Measurements from ENCODE around the gene STON2. TPM values are rescaled to one million over a fixed set of nuclear protein-coding genes. Genes with fewer than 3 reads are reported as not detected.
A peak's percentile ranks its signal among the peaks of the same experiment; 100 is the strongest.

Gene STON2
- total RNA-seq, 1 experiment from 2014 or later = 8.6 TPM

DNA sequence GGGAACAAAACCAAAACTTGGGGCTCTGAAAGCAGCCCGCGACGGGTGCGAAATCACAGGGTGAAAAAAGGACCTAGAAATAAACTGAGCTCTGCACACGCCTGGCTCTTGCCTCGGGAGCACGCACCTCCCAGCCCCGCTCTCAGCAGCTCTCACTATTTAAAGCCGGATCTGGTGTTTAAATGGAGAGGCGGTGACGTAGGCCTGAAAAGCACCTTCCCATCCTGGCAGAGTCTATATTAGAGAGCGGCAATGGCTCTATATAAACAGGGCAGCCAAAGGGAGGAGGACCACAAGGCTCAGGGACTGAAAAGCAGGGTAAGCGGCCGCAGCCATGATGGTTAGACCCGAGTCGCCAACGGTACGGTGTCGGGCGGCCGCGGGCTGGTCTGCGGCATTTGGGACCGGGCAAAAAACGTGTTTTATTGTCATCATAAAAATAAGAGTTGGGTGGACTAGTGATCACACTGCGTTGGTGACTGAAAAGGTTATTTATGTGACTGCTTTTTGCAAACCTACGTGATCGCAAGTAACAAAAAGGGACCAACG, 180.8 kb downstream of the STON2 start:
- H3K27ac ChIP-seq (ENCODE audit: low read depth, low read length, poor library complexity, severe bottlenecking) = peak overlapping the region; percentile 96
- H3K4me1 ChIP-seq (ENCODE audit: insufficient read depth, low read length, poor library complexity, severe bottlenecking) = peaks cover 15% of the 10 kb centered on the region
- intact Hi-C loops (cut with micrococcal nuclease; ENCODE audit: unreplicated experiment) = no loop called here
- H3K9me3 ChIP-seq (ENCODE audit: low read depth, low read length, poor library complexity, severe bottlenecking) = no peaks in the 10 kb centered on the region
- H3K36me3 ChIP-seq (ENCODE audit: insufficient read depth, low read length, poor library complexity, severe bottlenecking) = peaks cover 16% of the 10 kb centered on the region
- no peaks in the 10 kb centered on the region for H3K27me3 ChIP-seq (replicated peaks; ENCODE audit: insufficient read depth, low read depth, low read length, poor library complexity)
- peak; percentile 98 for DNase-seq (ENCODE audit: low spot score)
- TSS peak; percentile 40 for BruUV-seq (replicated peaks)
- POLR2A ChIA-PET (ENCODE audit: low non-redundant PET) = interaction anchor here (0.6 to 0.7 kb wide), 3 partner anchors 216 to 787 kb away, joined by 3 to 7 read pairs (median 4); no protein-coding TSS in a partner anchor
- TF ChIP-seq, protein P1, sequence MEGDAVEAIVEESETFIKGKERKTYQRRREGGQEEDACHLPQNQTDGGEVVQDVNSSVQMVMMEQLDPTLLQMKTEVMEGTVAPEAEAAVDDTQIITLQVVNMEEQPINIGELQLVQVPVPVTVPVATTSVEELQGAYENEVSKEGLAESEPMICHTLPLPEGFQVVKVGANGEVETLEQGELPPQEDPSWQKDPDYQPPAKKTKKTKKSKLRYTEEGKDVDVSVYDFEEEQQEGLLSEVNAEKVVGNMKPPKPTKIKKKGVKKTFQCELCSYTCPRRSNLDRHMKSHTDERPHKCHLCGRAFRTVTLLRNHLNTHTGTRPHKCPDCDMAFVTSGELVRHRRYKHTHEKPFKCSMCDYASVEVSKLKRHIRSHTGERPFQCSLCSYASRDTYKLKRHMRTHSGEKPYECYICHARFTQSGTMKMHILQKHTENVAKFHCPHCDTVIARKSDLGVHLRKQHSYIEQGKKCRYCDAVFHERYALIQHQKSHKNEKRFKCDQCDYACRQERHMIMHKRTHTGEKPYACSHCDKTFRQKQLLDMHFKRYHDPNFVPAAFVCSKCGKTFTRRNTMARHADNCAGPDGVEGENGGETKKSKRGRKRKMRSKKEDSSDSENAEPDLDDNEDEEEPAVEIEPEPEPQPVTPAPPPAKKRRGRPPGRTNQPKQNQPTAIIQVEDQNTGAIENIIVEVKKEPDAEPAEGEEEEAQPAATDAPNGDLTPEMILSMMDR (conservative IDR thresholded peaks at IDR 0.05; ENCODE audit: low read depth, low read length) = no peak
- no peak for TF ChIP-seq EZH2 (IDR thresholded peaks at IDR 0.05; ENCODE audit: borderline replicate concordance, low read depth, low read length, poor library complexity, severe bottlenecking)
- CTCF ChIA-PET = no interaction called here
- H3K4me3 ChIP-seq (ENCODE audit: low read depth, low read length, poor library complexity, severe bottlenecking) = peak overlapping the region; percentile 82

DNA sequence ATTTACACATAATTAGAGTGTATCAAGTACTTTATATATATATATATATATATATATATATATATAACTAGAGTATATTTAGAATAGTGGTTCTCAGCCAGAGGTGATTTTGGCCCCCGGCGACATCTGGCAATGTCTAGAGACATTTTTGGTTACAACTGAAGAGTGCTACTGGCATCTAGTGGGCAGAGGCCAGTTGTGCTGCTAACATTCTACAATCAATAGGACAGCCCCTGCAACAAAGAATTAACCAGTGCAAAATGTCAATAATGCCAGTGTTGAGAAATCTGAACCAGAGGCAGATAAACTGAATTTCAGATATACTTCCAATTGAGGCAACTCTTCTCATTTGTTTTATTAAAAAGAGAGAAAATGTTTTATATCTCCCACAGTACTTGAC, 188.3 kb downstream of the STON2 start:
- Histone ChIP-seq H3K9me3 (ENCODE audit: low read depth, low read length, poor library complexity, severe bottlenecking) (no peaks in the 10 kb centered on the region), H3K27me3 (replicated peaks; ENCODE audit: insufficient read depth, low read depth, low read length, poor library complexity) (no peaks in the 10 kb centered on the region), H3K27ac (ENCODE audit: low read depth, low read length, poor library complexity, severe bottlenecking) (no peak overlapping the region), H3K4me3 (ENCODE audit: low read depth, low read length, poor library complexity, severe bottlenecking) (no peak overlapping the region), H3K4me1 (ENCODE audit: insufficient read depth, low read length, poor library complexity, severe bottlenecking) (peaks cover 9% of the 10 kb centered on the region), H3K36me3 (ENCODE audit: insufficient read depth, low read length, poor library complexity, severe bottlenecking) (peaks cover 42% of the 10 kb centered on the region)
- POLR2A ChIA-PET (ENCODE audit: low non-redundant PET) = interaction anchor here (0.5 kb wide), 1 partner anchor 8 kb away, joined by 6 read pairs; no protein-coding TSS in a partner anchor
- DNase-seq (ENCODE audit: low spot score) = peak; percentile 45
- intact Hi-C loops (cut with micrococcal nuclease; ENCODE audit: unreplicated experiment) = no loop called here
- no peak for TF ChIP-seq EZH2 (IDR thresholded peaks at IDR 0.05; ENCODE audit: borderline replicate concordance, low read depth, low read length, poor library complexity, severe bottlenecking)
- TF ChIP-seq, protein P1 (conservative IDR thresholded peaks at IDR 0.05; ENCODE audit: low read depth, low read length) = peak; percentile 46
- CTCF ChIA-PET = no interaction called here
- no TSS peak for BruUV-seq (replicated peaks)

Other genes with a start within 250 kb of the STON2 start
- gene GTF2A1, start 179.4 kb downstream of the STON2 start, total RNA-seq (2021) = 52.3 and 54.3 TPM in 2 replicates
- gene SEL1L, start 133.5 kb upstream of the STON2 start, total RNA-seq (2021) = 52.5 and 56.6 TPM in 2 replicates

All from A673 (cell line).